GM20000 (cell line): ENCODE results near the gene ARL8A.
"Not testable (repeated sequence)": the region's sequence is repeated elsewhere in the genome, so short reads cannot be mapped to it uniquely, and the experiment has no call there.

Source experiments
- DNase-seq: peaks from one replicate; pipeline ENCODE4 v3.0.0; 2012; ENCODE audit warnings: low spot score
- CTCF ChIP-seq: IDR thresholded peaks from 2 replicates; pipeline ENCODE4 v1.5.1; 2012; ENCODE audit warnings: mild to moderate bottlenecking, control low read depth; ENCODE audit errors: extremely low read depth, missing control alignments

The ARL8A gene

GRCh38 chr1:202146279-202146678, 1.7 kb upstream of the ARL8A start:
- TF ChIP-seq CTCF = no peak
- no peak for DNase-seq

GRCh38 chr1:202145744-202146140, 1.2 kb upstream of the ARL8A start:
- not testable (repeated sequence) for DNase-seq

DNA sequence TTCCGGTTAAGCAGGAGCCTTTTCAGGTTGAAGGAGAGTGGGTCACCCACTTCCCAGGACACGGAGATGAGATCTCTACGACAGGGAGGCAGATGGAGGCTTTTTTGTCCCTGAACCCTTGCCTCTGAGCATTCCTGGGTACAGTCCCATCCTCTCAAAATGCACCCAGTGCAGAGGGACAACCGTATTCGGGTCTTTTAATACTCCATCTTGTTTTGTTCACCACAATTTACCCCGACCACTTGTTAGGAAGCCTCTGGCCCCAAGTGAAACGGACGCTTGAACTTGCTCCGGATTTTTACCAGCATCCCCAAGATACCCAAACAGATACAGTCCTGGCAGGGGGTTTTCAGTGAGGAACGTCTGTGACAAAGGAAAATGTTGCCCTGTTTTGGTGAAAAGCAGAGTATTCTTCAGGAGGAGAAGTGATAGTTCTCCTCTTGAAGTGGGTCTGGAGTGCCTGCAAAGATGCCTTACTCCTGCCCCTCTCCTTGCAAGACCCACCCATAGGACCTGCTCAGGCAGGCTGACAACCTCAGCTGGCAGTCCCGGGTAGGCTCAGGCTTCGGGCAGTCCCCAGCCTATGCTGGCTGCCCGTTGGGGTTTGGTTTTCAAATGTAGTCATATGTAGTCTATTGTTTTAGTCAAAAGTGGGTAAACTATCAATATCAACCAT, 669 bp upstream of the ARL8A start:
- DNase-seq = no peak
- TF ChIP-seq CTCF = no peak

DNA sequence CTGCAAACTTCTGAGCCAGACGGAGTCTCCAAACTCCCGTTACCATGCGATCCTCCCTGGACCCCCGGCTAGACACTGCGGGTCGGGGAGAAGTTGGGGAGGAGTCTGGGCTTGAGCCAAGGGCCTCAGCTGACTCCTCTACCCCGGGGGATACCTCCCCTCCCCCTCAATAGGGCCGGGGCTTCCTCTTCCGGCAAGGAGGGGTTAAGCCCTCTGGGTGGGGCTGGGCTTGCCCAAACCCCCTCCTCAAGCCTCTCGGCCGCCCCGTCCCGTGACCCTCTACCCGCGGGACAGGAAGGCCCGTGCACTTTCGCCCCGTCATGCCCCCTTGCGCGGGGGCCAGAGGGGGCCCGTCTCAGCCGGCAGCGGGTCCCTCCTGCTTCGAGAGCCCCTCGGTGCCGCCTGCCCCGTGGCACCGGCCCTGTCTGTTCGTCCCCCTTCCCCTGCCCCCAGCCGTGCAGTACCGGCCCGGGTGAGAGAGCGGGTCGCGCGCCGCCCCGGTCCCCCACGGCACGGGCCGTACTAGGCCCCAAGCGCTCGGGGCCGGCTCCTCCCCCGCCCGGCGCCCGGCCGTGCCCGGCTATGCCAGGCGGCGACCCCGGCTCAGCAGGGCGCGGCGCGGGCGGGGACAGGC, 652 bp downstream of the ARL8A start:
- DNase-seq = peak; percentile 79
- no peak for TF ChIP-seq CTCF

GRCh38 chr1:202143011-202143767, 1.3 kb downstream of the ARL8A start:
- peak; percentile 59 for DNase-seq
- TF ChIP-seq CTCF = no peak

DNA sequence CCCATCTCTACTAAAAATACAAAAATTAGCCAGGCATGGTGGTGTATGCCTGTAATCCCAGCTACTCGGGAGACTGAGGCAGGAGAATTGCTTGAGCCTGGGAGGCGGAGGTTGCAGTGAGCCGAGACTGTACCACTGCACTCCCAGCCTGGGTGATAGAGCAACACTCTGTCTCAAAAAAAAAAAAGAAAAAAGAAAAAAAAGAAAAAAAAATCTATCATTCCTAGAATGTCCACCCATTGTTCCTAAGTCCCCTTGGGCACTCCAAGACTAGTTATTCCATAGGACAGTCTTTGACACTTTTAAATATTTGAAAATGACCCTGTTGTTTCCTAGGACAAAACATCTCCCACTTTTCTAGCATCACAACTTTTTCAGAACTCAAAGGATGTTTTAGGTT, 3.1 kb downstream of the ARL8A start:
- DNase-seq = not testable (repeated sequence)

- TF ChIP-seq CTCF = no peak
- DNase-seq = no peak
Measured at GRCh38 chr1:202140833-202141232, 3.7 kb downstream of the ARL8A start.

DNA sequence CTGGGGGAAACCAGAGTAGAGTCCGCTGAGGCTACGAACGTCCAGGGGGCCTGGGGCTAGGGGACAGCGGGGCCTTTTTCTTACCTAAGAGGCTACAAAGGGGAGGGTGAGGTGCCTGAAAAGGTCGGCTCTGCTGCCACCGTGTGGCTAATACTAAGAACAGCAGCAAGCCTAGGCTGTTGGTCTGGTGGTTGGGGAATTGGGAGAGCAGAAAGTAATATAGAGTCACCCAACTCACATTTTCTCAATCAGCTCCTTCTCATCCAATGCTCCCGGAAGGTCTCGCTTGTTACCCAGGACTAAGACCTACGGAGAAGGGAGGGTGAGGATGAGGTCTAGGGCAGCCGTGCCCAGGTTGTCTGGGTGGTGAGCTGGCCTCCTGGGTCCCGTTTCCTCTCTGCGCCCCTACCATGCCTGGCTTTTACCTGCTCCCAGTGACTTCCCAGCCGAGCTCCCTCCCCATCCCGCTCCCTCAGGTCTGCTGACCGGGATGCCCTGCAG, 9.3 kb downstream of the ARL8A start:
- peak; percentile 91 for DNase-seq
- TF ChIP-seq CTCF = peak; percentile 75
